ENCODE measurements around the gene C4BPA. TPM values are rescaled to one million over a fixed set of nuclear protein-coding genes. Genes with fewer than 3 reads are reported as not detected.
A peak's percentile ranks its signal among the peaks of the same experiment; 100 is the strongest.

Gene C4BPA
- total and polyA plus RNA-seq, 9 of the 15 experiments (the other 6 are each of a cell fraction or from before 2014, with no cell fraction given): 0.04 to 0.22 (median 0.11) TPM; not detected in 3

DNA sequence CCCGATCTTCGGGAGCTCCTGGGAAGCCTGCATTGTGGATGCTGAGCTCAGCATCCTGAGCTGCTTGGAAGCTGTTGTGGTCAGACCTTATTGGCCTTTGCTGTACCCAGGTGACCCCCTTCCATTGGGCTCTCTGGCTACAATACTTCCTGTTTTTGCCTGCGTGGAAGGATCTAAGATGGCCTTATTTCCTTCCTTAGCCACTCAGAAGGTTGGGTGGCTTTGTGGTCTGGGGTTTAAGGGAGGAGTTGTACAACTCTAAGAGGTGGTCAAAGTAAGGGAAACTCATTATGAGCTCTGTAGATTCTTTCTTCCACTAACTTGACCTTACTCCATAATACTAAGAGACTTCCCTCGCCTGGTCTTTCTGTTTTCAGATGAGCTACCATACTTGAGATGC, 33.2 kb upstream of the C4BPA start:
- 65% methylated on average over 4 of the region's 4 CpGs for WGBS (ENCODE audit: insufficient coverage, low coverage, missing lambda C conversion rate)
- H3K9me3 ChIP-seq (replicated peaks; ENCODE audit: control insufficient read depth, insufficient read depth, low read depth, low read length): no peaks in the 10 kb centered on the region
- intact Hi-C loops (cut with micrococcal nuclease): loop anchor here (10.0 kb wide), 2 partner anchors 256 to 596 kb away; partner anchors contain the start of gene IKBKE
- no peak for DNase-seq (ENCODE audit: extremely low read depth in 1 of 4, low spot score in 3 of 4)
- H3K9me1 ChIP-seq (ENCODE audit: control insufficient read depth, insufficient read depth, low read length): no peaks in the 10 kb centered on the region
- TF ChIP-seq MAFF (IDR thresholded peaks at IDR 0.05; ENCODE audit: low read length): peak; percentile 5; the same call in 1 of the 2 replicates
- TF ChIP-seq, protein P1, sequence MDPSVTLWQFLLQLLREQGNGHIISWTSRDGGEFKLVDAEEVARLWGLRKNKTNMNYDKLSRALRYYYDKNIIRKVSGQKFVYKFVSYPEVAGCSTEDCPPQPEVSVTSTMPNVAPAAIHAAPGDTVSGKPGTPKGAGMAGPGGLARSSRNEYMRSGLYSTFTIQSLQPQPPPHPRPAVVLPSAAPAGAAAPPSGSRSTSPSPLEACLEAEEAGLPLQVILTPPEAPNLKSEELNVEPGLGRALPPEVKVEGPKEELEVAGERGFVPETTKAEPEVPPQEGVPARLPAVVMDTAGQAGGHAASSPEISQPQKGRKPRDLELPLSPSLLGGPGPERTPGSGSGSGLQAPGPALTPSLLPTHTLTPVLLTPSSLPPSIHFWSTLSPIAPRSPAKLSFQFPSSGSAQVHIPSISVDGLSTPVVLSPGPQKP (CRISPR knock-in tag; IDR thresholded peaks at IDR 0.05): no peak
- ChIA-PET CTCF (ENCODE audit: low intra/inter-chr PET ratio) (no interaction called here), POLR2A (interaction anchor here (1.0 to 1.8 kb wide), 3 partner anchors 10 to 334 kb away, joined by 3 to 9 read pairs (median 4); no protein-coding TSS in a partner anchor)
- ATAC-seq: no peak; the same call in 1 of the 3 replicates
- no peak overlapping the region for H3K27ac ChIP-seq (ENCODE audit: extremely low read depth, low read depth, low read length)
- no peaks in the 10 kb centered on the region for H3K27me3 ChIP-seq (ENCODE audit: control insufficient read depth in 2 of 2, insufficient read depth in 2 of 2, low read length in 2 of 2)
- H2AFZ ChIP-seq (ENCODE audit: low read depth, low read length): no peak overlapping the region
- H3K9ac ChIP-seq (ENCODE audit: insufficient read depth in 1 of 2, low read depth in 2 of 2, low read length in 2 of 2): no peak overlapping the region
- no peaks in the 10 kb centered on the region for H3K4me1 ChIP-seq (replicated peaks in 1 of 2; ENCODE audit: control insufficient read depth in 2 of 2, insufficient read depth in 2 of 2, low read length in 2 of 2)
- no peaks in the 10 kb centered on the region for H3K79me2 ChIP-seq (ENCODE audit: control insufficient read depth, insufficient read depth, low read length)
- H3K36me3 ChIP-seq (ENCODE audit: control insufficient read depth, insufficient read depth, low read length): peaks cover 59% of the 10 kb centered on the region
- no peaks in the 10 kb centered on the region for H4K20me1 ChIP-seq (replicated peaks; ENCODE audit: control insufficient read depth, insufficient read depth, low read length)
- FAIRE-seq: no peak
- no peak overlapping the region for H3K4me2 ChIP-seq (ENCODE audit: insufficient read depth, low read length)
- in situ Hi-C loops (cut with MboI): loop anchor here (10.0 kb wide), 1 partner anchor 136 kb away; no protein-coding TSS in a partner anchor
- BruUV-seq (replicated peaks): no TSS peak
- no peak overlapping the region for H3K4me3 ChIP-seq

DNA sequence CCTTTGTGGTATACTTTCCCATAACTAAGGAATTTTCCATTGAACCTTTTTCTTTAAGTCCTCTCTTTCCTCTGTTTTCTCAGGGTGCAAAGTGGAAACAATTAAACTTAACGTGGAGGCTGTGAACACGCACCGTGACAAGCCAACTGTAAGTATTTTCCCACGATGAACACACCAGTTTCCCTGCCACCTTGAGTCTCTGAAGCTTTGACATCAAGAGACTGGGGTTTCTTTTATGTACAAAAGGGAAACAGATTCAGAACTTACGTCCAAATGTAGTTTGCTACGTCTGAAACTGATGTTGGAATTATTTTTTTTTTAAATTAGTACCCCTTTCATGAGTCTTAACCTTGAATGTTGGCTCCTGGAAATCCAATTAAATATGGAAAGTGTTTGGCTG, 32.6 kb upstream of the C4BPA start:
- no peak for ATAC-seq
- in situ Hi-C loops (cut with MboI): loop anchor here (10.0 kb wide), 1 partner anchor 137 kb away; no protein-coding TSS in a partner anchor
- no peak overlapping the region for H2AFZ ChIP-seq (ENCODE audit: low read depth, low read length)
- H3K27me3 ChIP-seq (ENCODE audit: control insufficient read depth in 2 of 2, insufficient read depth in 2 of 2, low read length in 2 of 2): no peaks in the 10 kb centered on the region
- no peak for DNase-seq (ENCODE audit: extremely low read depth in 1 of 4, low spot score in 3 of 4)
- H3K9me3 ChIP-seq (replicated peaks; ENCODE audit: control insufficient read depth, insufficient read depth, low read depth, low read length): no peaks in the 10 kb centered on the region
- H3K27ac ChIP-seq (ENCODE audit: extremely low read depth, low read depth, low read length): no peak overlapping the region
- H3K36me3 ChIP-seq (ENCODE audit: control insufficient read depth, insufficient read depth, low read length): peaks cover 56% of the 10 kb centered on the region
- H3K79me2 ChIP-seq (ENCODE audit: control insufficient read depth, insufficient read depth, low read length): no peaks in the 10 kb centered on the region
- H3K4me1 ChIP-seq (replicated peaks in 1 of 2; ENCODE audit: control insufficient read depth in 2 of 2, insufficient read depth in 2 of 2, low read length in 2 of 2): peaks cover 0 to under 1% of the 10 kb centered on the region in 2 experiments; a peak in 1 of 5 replicates
- 82% methylated on average over 6 of the region's 6 CpGs for WGBS (ENCODE audit: insufficient coverage, low coverage, missing lambda C conversion rate)
- no peak for FAIRE-seq
- H3K4me3 ChIP-seq: no peak overlapping the region
- BruUV-seq (replicated peaks): no TSS peak
- H4K20me1 ChIP-seq (replicated peaks; ENCODE audit: control insufficient read depth, insufficient read depth, low read length): no peaks in the 10 kb centered on the region
- intact Hi-C loops (cut with micrococcal nuclease): loop anchor here (10.0 kb wide), 2 partner anchors 257 to 597 kb away; partner anchors contain the start of gene IKBKE
- H3K9me1 ChIP-seq (ENCODE audit: control insufficient read depth, insufficient read depth, low read length): no peaks in the 10 kb centered on the region
- ChIA-PET POLR2A (interaction anchor here (1.0 to 1.8 kb wide), 4 partner anchors 11 to 19 kb away, joined by 3 to 9 read pairs (median 3); partner anchors contain the start of gene PFKFB2), CTCF (ENCODE audit: low intra/inter-chr PET ratio) (interaction anchor here (0.7 kb wide), 1 partner anchor 257 kb away, joined by 3 read pairs; no protein-coding TSS in a partner anchor)
- no peak overlapping the region for H3K4me2 ChIP-seq (ENCODE audit: insufficient read depth, low read length)
- H3K9ac ChIP-seq (ENCODE audit: insufficient read depth in 1 of 2, low read depth in 2 of 2, low read length in 2 of 2): no peak overlapping the region
- no peak for TF ChIP-seq ZNF121 (CRISPR knock-in tag; conservative IDR thresholded peaks at IDR 0.05)
- no peak for TF ChIP-seq PHB (CRISPR knock-in tag; IDR thresholded peaks at IDR 0.05)
- TF ChIP-seq ZNF133 (CRISPR knock-in tag; IDR thresholded peaks at IDR 0.05): no peak
- TF ChIP-seq, protein P2, sequence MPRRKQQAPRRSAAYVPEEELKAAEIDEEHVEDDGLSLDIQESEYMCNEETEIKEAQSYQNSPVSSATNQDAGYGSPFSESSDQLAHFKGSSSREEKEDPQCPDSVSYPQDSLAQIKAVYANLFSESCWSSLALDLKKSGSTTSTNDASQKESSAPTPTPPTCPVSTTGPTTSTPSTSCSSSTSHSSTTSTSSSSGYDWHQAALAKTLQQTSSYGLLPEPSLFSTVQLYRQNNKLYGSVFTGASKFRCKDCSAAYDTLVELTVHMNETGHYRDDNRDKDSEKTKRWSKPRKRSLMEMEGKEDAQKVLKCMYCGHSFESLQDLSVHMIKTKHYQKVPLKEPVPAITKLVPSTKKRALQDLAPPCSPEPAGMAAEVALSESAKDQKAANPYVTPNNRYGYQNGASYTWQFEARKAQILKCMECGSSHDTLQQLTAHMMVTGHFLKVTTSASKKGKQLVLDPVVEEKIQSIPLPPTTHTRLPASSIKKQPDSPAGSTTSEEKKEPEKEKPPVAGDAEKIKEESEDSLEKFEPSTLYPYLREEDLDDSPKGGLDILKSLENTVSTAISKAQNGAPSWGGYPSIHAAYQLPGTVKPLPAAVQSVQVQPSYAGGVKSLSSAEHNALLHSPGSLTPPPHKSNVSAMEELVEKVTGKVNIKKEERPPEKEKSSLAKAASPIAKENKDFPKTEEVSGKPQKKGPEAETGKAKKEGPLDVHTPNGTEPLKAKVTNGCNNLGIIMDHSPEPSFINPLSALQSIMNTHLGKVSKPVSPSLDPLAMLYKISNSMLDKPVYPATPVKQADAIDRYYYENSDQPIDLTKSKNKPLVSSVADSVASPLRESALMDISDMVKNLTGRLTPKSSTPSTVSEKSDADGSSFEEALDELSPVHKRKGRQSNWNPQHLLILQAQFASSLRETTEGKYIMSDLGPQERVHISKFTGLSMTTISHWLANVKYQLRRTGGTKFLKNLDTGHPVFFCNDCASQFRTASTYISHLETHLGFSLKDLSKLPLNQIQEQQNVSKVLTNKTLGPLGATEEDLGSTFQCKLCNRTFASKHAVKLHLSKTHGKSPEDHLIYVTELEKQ (CRISPR knock-in tag; IDR thresholded peaks at IDR 0.05): no peak
- TF ChIP-seq, protein P3, sequence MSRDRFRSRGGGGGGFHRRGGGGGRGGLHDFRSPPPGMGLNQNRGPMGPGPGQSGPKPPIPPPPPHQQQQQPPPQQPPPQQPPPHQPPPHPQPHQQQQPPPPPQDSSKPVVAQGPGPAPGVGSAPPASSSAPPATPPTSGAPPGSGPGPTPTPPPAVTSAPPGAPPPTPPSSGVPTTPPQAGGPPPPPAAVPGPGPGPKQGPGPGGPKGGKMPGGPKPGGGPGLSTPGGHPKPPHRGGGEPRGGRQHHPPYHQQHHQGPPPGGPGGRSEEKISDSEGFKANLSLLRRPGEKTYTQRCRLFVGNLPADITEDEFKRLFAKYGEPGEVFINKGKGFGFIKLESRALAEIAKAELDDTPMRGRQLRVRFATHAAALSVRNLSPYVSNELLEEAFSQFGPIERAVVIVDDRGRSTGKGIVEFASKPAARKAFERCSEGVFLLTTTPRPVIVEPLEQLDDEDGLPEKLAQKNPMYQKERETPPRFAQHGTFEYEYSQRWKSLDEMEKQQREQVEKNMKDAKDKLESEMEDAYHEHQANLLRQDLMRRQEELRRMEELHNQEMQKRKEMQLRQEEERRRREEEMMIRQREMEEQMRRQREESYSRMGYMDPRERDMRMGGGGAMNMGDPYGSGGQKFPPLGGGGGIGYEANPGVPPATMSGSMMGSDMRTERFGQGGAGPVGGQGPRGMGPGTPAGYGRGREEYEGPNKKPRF (IDR thresholded peaks at IDR 0.05; ENCODE audit: low read depth, low read length): no peak
- TF ChIP-seq ZFP36 (IDR thresholded peaks at IDR 0.05; ENCODE audit: low read depth, low read length, partially characterized antibody): no peak

Data from K562 (cell line).